ENCODE measurements around the gene SEMA3F.
A peak's percentile ranks its signal among the peaks of the same experiment; 100 is the strongest.

SEMA3F gene

DNA sequence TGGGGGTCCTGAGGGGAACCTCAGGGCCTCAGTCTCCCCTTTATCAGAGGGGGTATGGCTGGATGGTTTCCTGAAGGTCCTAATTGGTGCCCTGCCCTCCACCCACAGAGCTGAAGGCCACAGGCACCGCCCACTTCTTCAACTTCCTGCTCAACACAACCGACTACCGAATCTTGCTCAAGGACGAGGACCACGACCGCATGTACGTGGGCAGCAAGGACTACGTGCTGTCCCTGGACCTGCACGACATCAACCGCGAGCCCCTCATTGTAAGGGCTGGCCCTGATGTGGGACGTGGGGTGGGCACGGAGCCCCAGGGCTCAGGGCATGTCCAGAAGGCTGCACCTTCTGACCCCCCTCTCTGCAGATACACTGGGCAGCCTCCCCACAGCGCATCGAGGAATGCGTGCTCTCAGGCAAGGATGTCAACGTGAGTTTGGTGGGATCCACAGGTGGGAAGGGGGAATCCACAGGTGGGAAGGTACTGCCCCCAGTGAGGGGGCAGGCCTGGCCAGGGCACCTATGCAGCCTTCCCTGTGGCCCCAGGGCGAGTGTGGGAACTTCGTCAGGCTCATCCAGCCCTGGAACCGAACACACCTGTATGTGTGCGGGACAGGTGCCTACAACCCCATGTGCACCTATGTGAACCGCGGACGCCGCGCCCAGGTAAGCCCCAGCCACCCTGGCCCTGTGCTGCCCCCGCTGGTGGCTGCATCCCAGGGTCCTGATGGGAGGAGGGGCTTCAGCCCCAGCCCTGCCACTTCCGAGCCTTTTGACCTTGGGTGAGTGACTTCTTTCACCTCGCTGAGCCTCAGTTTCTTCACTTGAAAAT, 18.8 kb downstream of the SEMA3F start:
- no peak for DNase-seq

DNA sequence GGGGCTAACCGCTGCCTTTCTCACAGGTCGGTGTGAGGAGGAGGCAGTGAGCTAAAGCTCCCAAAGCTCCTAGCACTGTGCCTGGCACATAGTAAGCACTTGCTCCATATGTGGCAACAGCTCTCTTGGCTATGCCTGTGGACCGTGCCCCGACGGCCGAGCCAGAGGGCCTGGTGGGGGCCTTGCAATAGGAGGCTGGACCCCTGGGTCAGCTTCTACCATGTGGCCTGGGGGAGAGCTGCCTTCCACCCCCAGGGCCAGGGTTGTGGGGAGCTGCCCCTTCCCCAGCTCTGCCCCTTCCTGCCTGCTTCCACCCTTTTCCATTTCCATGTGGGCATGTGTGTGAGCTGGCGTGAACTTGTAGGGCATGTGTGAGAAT, 19.4 kb downstream of the SEMA3F start:
- DNase-seq, result no peak

DNA sequence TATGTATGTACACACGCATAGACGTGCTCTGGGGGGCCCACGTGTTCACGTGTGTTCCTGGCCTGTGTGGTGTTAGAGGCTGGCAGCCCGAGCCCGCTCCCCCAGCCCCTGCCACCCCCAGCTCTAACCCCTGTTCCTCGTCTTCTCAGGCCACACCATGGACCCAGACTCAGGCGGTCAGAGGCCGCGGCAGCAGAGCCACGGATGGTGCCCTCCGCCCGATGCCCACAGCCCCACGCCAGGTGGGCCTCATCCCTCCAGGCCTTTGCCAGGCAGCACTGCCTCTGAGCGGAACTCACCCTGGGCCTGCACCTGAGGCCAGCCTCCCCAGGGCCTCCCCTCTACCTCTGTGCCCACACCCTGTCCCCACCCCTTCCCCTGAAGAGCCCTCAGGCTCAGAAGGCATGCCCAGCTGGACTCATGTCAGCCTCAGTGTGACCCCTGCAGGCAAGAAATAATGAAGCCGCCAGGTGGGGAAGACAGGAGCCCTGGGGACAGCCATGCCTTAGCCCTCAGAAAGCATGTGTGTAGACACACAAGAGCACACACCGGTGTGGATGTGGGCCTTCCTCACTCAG, 19.9 kb downstream of the SEMA3F start:
- DNase-seq, result no peak

DNA sequence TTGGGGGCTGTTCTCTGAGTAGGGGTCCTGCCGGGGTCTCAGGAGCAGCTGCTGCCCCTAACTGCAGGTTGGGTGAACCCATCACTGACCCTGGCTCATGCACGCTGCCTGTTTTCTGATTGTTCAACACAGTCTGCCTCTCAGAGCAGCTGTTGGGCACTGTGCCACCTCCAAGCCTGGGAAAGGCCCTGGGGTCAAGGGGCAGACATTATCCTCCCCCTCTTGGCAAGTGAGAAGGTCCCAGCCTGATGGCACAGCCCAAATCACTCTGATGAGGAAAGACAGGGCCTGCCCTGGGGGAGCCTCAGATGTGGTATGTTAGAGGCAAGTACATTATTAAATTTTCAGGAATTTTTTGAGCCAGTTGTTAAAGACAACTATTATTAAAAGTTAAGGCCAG, 22.2 kb downstream of the SEMA3F start:
- DNase-seq, result no peak

DNA sequence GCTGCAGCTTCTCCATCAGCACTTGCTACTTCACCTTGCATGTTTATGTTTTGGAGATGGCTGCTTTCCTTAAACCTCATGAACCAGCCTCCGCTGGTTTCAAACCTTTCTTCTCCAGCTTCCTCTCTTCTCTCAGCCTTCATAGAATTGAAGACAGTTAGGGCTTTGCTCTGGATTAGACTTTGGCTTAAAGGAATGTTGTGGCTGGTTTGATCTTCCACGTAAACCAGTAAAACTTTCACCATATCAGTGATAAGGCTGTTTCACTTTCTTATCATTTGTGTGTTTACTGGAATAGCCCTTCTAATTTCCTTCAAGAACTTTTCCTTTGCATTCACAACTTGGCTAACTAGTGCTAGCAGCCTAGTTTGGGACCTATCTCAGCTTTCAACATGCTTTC, 24.6 kb downstream of the SEMA3F start:
- DNase-seq, result no peak

DNA sequence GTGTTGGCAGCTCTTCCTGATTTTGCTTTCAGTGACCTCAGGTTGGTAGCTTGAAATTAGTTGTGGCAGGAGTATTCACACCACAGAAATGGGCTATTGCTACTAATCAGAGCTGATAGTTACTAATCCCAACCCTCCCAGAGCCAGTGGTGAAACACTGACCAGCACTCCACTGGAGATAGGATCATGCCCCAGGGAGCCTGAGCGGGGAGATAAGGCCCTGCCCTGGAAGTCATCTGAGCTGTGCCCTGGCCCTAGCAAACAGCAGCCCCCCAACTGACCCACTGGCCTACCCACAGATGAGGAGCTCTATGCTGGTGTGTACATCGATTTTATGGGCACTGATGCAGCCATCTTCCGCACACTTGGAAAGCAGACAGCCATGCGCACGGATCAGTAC, 26.9 kb downstream of the SEMA3F start:
- DNase-seq, result no peak

DNA sequence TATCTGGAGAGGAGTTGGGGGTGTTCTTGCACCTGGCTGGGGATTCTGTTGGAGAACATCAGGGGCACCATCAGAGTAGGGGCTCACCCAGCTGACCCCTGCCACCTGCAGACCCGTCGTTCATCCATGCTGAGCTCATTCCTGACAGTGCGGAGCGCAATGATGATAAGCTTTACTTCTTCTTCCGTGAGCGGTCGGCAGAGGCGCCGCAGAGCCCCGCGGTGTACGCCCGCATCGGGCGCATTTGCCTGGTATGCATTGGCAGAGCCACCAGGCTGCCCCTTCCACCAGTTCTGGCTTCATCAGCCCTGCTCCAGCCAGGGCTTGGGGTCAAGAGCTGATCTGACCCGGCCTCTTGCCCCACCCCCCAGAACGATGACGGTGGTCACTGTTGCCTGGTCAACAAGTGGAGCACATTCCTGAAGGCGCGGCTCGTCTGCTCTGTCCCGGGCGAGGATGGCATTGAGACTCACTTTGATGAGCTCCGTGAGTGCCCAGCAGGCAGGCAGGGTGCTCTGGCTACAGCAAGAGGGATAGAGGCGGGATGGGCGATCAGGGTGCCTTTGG, 27.5 kb downstream of the SEMA3F start:
- no peak for DNase-seq

DNA sequence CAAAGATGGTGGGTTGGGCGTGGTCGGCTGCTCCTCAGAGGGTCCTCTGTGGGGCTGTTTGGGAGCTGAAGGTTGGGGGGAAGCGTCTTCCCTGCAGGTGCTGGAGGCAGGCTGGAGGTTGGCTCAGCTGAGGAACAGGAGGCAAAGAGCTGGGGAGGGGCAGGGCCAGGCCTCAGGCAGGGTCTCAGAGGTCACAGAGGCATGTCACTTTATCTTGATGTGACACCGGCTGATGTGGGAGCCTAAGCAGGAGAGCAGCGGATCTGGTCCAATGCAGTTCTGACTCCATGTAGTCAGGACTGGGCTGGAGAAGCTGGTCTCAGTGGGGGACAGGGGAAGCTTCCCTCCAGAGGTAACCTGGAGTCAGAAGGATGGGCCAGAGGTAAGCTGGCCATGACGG, 28.6 kb downstream of the SEMA3F start:
- DNase-seq, result no peak

DNA sequence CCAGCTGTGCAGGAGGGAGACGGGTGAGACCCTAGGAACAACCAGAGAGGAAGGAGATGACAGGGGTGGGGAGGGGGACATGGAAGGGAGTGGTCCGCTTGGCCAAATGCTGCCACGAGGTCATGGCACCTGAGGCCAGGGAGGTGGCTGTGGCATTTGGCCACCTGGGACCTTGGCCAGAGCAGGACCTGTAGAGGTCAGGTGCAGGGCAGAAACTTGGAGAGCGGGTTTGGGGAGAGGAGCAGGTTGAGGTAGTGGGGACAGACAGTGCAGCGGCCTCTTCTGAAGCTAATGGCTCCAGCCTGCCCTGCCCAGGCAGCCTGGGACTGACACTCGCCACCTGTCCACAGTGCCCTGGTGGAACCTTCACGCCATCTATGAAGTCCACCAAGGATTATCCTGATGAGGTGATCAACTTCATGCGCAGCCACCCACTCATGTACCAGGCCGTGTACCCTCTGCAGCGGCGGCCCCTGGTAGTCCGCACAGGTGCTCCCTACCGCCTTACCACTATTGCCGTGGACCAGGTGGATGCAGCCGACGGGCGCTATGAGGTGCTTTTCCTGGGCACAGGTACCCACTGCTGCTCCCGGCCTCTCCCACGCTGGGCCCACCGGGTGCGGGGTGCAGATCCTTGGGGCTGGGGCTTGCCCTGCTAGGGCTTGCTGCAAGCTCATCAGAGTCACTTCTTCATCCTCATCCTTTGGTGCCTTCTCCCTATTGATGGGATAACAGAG, 29.3 kb downstream of the SEMA3F start:
- no peak for DNase-seq

DNA sequence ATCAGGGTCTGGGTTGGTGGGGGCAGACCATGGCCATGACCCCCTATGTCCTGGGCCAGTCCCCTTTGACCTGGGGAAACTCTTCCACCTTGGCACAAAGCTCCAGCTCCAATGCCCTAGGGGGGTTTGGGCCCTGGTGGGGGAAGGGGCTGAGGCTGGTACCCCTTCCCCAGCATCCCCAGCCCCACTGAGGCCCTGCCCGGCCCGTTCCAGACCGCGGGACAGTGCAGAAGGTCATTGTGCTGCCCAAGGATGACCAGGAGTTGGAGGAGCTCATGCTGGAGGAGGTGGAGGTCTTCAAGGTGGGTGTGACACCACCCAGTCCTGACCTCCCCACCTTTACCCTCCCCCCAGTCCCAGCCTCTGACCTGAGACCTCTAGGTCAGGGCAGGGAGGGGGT, 30.1 kb downstream of the SEMA3F start:
- no peak for DNase-seq

DNA sequence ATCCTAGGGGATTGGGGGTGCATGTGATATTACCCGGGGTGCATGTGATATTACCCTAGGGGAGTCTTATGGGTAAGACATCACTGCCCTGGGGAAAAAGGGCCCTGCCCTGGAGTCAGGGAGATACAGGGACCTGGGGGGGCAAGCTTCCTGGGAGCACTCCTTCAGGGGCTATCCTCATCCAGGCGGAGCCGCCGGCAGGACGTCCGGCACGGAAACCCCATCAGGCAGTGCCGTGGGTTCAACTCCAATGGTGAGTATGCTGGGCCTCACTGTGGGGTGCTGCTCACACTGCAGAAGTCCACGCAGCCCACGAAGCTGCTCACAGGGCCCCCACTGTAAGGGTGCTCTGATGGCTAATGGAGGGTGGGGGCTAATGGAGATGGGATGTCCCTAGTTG, 31.0 kb downstream of the SEMA3F start:
- DNase-seq, result no peak

DNA sequence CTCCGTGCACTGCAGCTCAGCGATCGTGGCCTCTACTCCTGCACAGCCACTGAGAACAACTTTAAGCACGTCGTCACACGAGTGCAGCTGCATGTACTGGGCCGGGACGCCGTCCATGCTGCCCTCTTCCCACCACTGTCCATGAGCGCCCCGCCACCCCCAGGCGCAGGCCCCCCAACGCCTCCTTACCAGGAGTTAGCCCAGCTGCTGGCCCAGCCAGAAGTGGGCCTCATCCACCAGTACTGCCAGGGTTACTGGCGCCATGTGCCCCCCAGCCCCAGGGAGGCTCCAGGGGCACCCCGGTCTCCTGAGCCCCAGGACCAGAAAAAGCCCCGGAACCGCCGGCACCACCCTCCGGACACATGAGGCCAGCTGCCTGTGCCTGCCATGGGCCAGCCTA, 32.6 kb downstream of the SEMA3F start:
- DNase-seq, result no peak

DNA sequence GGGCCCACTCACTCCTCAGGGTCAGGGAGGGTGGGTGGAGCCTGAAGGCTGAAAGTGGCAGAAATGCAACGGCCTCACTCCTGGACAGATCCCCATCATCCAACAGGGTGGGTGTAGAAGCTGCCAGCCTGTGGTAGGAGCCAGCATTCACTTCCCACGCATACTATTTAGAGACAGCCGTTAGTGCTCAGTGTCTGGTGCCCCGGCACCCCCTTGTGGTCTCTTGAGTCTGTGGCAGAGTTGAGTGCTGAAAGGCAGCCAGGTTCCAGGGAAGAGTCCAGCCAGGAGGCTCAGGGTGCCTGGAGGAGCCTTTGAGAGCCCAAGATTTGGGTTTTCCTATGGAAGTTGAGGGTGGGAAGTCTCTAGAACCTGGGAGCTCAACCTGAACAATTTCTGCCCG, 34.1 kb downstream of the SEMA3F start:
- DNase-seq, result peak; percentile 65

DNA sequence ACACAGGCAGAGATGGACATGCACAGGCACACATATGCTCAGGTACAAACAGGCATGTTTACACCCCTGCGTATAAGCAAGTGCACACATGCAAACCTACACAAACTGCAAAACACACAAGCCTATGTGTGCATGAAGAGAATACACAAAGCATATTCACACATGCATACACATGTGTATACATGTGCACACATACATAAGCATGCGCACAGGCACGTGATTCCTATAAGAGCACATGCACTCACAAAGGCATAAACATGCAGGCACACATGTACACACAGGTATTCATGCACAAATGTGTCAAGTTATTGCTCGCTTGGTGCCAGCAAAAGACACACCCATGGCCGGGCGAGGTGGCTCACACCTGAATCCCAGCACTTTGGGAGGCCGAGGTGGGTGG, 34.9 kb downstream of the SEMA3F start:
- no peak for DNase-seq

DNA sequence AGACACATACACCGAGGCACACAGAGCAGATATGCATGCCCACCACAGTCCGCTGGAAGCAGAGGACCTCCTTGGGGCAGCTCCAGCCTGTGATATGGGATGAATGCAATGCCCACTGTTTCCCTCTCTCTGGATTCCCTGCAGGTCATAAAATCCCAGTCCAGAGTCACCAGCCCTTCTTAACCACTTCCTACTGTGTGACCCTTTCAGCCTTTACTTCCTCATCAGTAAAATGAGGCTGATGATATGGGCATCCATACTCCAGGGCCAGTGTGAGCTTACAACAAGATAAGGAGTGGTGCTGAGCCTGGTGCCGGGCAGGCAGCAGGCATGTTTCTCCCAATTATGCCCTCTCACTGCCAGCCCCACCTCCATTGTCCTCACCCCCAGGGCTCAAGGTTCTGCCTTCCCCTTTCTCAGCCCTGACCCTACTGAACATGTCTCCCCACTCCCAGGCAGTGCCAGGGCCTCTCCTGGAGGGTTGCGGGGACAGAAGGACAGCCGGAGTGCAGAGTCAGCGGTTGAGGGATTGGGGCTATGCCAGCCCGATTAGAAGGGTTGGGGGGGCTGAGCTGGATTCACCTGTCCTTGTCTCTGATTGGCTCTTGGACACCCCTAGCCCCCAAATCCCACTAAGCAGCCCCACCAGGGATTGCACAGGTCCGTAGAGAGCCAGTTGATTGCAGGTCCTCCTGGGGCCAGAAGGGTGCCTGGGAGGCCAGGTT, 36.0 kb downstream of the SEMA3F start, which contains the start of gene GNAT1:
Gene GNAT1 (plus strand): TSS at position 675 of the 725 bp plus-strand sequence. CDS start 116 bp downstream, outside the sequence.
- no peak for DNase-seq

DNA sequence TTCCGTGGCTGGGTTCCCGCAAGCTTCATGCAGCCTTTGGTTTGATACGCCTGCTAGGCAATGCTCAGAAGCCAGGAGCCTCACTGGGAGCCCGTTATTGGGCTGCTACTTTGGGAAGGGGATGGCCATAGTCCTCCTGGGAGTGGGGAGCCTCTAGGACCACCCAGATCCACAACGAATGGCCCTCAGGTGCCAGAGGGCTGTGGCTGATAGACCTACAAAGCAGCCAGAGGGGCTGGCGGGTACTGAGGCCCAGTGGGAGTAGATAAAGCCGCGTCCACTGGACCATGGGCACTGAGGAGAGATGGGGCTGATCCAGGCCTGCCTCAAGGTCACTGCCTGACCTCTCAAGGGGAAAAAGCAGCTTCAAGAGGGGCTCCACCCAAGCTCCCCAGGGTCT, 37.0 kb downstream of the SEMA3F start:
- no peak for DNase-seq

DNA sequence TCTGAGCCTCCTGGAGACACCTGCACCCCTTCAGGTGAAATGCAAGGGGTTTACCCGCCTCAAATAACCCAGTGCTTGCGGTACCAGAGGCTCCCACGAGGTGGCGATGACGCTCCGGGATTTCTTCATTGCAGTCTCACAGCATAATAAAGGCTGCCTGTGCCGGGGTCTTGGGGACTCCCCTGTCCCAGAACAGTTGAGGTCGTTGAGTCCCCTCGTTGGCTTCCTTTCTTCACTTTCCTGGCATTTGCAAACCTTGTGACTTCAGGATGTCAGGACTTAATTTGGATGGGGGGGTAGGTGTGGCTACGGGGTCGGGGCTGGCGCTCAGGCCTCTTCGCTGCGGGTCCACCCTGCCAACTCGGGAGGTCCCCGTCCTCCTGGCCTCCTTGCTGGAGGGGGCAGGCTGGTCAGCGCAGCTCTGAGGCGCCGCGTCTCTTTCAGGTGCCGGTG, 37.6 kb downstream of the SEMA3F start:
- peak; percentile 78 for DNase-seq

DNA sequence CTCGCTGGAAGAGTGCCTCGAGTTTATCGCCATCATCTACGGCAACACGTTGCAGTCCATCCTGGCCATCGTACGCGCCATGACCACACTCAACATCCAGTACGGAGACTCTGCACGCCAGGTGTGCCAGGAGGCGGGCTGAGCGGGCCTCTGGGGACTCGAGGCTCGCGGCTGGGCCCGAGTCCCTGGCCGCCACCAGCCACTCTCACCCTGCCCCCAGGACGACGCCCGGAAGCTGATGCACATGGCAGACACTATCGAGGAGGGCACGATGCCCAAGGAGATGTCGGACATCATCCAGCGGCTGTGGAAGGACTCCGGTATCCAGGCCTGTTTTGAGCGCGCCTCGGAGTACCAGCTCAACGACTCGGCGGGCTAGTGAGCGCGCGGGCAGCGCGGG, 38.2 kb downstream of the SEMA3F start:
- DNase-seq, result no peak

DNA sequence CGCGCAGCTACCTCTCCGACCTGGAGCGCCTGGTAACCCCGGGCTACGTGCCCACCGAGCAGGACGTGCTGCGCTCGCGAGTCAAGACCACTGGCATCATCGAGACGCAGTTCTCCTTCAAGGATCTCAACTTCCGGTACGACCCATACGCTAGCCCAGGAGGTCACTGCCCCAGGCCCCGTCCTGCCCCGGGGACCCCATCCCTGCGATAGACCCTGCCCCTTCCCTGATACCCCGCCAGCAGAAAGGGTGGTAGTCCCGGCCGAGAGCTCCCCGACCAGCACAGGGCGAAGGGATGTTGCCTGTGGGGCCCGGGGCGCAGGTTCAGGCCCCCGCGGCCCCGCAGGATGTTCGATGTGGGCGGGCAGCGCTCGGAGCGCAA, 38.6 kb downstream of the SEMA3F start:
- no peak for DNase-seq

DNA sequence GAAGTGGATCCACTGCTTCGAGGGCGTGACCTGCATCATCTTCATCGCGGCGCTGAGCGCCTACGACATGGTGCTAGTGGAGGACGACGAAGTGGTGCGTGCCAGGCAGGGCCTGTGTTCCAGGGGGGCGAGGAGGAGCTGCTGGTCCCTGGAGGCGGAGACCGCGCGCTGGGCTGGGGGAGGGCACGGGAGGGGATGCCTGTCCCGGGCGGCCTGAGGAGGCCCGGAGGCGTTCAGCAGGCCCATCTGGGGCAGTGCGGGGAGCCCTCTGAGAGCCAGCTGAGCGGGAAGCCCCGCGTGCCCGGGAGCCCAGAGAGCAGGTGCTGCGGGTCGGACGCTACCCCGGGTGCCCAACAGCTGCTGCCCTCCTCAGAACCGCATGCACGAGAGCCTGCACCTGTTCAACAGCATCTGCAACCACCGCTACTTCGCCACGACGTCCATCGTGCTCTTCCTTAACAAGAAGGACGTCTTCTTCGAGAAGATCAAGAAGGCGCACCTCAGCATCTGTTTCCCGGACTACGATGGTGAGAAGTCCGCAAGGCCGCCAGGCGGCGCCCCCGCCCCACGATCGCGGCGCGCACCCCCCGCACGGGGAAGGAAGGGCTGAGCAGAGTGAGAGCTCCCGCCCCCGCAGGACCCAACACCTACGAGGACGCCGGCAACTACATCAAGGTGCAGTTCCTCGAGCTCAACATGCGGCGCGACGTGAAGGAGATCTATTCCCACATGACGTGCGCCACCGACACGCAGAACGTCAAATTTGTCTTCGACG, 39.2 kb downstream of the SEMA3F start:
- DNase-seq, result peak; percentile 77

DNA sequence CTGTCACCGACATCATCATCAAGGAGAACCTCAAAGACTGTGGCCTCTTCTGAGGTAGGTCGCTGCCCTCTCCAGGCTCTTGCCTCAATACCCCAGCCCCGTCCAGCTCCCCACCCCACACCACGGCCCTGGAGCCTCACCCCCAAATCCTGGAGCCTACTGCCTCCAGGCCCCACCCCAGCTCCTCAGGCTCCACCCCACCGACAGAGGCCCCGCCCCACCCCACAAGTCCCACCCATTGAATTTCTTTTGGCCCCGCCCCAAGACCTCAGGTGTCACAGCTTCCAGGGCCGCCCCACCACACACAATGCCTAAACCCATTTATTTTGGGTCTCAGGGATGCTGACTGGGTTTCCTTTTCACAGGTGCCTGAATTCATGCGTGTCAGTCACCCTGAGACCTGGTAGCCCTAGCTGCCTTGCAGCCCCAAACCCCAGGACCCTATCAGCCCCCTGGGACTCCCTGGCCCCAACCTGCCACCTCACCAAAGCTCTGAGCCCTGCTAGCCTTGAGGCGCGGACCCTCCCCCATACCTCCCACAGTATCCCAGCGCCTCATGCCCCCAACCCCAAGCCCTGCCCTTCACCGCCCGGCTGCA, 39.9 kb downstream of the SEMA3F start:
- DNase-seq, result peak; percentile 35
